ENCODE measurements around the gene RACGAP1.
A peak's percentile ranks its signal among the peaks of the same experiment; 100 is the strongest.

RACGAP1 gene

GRCh38 chr12:50025187-50026059, at the start of gene RACGAP1:
Gene RACGAP1, minus strand, starts transcription at chr12:50025494. Its CDS starts 8,779 bp downstream, at chr12:50016715.
- DNase-seq: peak in 13 of 14 donors; percentile 64 to 95 (median 89)

GRCh38 chr12:50073712-50074111, 48.4 kb upstream of the RACGAP1 start:
- no peak for DNase-seq

GRCh38 chr12:50073206-50073605, 47.9 kb upstream of the RACGAP1 start:
- no peak for DNase-seq

DNA sequence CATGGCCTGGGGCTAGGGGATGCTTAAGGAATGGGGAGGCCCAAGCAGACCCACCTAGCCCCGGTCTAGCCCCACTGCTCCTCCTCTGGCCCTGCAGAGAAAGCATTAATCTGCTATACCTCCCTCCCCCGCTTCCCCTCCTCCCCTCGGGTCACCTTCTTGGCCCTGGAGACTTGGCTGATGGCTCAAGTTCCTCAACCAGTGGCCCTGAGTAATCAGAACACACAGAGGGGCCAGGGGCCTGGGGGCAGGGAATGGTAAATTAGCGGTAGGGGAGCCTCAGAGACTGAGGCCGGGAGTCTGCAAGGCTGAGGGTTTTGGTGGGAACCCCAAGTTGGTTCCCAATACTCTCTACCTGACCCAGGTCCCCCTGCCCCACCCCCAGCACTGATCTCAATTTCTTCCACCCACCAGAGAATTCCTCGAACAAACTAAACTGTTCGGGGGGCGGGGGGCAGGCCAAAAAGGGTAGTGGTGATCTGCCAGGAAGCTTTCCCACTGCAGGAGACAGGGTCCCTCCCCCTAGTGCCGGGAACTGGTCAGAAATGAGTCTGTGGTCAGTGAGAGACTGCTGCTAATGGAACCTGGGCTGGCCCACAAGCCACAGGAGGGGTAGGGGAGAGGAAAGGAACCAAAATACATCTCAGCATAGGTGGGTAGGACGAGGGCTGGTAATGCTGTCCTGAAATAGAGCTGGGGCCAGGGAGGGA, 47.1 kb upstream of the RACGAP1 start:
- no peak for DNase-seq

DNA sequence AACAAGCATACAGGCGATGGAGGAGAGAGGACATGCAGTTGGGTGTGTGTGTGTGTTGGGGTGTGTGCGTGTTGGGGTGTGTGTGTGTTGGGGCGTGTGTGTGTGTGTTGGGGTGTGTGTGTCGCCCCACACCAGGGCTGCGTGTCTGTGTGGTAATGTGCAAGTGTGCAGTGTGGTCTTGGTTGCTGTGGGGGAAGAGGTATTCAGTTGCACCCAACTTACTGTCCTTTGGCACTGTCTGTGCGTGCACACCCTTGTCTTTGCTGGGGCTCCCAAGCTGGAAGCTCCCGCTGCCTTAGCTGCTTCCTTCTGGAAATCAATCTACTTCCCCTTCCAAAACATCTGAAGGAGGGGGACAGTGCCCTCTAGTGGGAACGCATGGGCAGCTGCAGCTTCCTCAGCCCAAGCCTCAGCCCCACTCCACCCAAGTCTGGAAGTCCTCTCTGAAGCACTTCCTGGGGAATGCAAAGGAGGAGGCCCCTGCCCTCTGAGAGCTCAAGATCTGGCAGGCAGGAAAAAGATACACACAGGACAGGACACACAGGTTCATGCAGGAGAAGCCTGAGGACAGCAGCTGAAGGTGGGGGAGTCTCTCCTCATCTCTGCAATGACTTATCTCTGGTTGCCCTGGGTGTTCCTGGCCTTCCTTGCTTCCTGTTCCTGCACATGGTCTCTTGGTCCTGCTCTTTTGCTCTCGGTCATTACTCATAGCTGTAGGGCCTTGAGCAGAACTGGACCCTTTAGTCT, 45.2 kb upstream of the RACGAP1 start:
- peak in 12 of 14 donors; percentile 33 to 79 (median 62) for DNase-seq

- DNase-seq: no peak
These were observed 44.2 kb upstream of the RACGAP1 start for GRCh38 chr12:50069539-50069938.

DNA sequence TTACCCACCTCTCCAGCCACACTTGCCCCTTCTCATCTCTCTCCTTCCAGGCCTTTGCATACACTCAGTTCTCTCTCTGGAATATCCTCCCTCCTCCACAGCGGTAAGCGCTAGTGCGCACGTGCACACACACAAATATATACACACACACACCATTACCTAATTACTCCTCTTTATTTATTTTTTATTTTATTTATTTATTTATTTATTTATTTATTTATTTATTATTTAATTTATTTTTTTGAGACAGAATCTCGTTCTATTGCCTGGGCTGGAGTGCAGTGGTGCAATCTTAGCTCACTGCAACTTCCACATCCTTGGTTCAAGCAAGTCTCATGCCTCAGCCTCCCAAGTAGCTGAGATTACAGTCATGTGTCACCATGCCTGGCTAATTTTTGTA, 43.8 kb upstream of the RACGAP1 start:
- DNase-seq: no peak

DNA sequence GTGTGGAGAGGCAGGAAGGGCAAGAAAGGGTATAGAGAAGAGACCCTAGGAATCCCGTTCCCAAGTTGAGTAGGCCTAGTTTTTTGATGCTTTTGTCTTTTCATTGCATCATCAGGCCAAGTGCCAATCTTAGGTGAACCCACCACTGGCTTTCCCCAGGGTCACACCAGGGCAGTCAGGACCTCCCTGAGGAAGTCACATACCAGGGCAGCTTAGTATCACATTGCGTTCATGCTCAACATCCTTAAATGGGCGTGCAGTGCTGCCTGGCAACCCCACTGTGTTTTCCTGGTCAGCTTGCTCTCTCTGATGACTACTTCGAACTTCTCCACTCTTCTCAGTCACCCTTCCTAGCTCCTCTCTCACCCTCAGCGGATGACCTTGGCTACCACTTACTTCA, 41.1 kb upstream of the RACGAP1 start:
- DNase-seq: no peak

GRCh38 chr12:50065726-50066310, 40.5 kb upstream of the RACGAP1 start:
- no peak for DNase-seq

DNA sequence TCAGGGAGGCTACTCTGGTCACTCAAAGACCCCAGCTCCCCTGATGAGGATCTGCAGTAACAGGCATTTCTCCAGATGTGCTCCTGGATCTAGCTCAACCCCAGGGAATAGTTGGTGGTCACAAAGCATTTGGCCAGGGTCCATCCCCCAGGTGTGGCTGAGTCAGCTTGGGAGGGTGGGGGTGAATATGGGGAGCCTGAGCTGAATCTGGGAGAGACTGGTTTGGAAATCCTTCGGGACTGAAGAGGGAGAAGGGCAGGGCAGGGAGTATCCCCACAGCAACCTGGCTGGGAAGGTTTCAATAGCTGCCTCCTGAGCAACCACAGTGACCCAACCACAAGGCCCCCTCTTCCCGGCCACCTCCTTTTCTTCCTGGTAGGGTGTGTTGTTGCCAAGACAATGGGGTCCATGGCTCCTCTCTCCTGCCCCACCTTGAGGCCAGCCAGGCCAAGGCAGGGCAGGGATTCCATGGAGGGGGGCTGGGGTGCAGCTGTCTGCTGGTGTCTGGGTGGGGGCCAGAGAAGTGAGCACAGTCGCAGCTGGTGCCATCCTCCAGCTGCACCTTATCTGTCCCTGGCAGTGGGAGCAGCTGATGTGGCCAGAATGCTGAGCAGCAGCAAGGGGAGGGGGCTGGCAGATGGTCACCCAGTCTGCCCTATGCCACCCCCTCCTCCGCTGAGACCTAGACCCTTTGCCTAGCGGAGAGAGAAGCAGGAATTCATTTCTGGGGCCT, 37.6 kb upstream of the RACGAP1 start:
- DNase-seq: peak in 2 of 14 donors; percentile 16 to 23

GRCh38 chr12:50061946-50062686, 36.8 kb upstream of the RACGAP1 start:
- DNase-seq: no peak

GRCh38 chr12:50061171-50061570, 35.9 kb upstream of the RACGAP1 start:
- no peak for DNase-seq

DNA sequence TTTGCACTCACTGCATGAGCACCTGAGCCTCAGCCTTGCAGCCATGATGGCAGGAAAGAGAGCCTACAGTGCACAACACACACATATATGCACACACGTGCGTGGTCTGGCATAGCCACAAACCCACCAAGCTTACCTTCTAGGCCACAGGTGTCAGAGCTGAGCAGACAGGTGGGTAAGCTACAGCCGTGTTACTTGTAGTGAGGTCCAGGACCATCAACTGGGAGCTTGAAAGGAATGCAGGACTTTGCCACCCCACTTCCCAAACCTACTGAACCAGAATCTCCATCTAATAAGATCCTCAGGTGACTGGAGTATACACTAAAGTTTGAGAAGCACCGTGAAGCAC, 34.8 kb upstream of the RACGAP1 start:
- DNase-seq: no peak

- DNase-seq: no peak
These were observed 34.3 kb upstream of the RACGAP1 start for GRCh38 chr12:50059440-50060119.

- peak in 1 of 14 donors; percentile 17 for DNase-seq
These were observed 33.5 kb upstream of the RACGAP1 start for GRCh38 chr12:50058743-50059312.

DNA sequence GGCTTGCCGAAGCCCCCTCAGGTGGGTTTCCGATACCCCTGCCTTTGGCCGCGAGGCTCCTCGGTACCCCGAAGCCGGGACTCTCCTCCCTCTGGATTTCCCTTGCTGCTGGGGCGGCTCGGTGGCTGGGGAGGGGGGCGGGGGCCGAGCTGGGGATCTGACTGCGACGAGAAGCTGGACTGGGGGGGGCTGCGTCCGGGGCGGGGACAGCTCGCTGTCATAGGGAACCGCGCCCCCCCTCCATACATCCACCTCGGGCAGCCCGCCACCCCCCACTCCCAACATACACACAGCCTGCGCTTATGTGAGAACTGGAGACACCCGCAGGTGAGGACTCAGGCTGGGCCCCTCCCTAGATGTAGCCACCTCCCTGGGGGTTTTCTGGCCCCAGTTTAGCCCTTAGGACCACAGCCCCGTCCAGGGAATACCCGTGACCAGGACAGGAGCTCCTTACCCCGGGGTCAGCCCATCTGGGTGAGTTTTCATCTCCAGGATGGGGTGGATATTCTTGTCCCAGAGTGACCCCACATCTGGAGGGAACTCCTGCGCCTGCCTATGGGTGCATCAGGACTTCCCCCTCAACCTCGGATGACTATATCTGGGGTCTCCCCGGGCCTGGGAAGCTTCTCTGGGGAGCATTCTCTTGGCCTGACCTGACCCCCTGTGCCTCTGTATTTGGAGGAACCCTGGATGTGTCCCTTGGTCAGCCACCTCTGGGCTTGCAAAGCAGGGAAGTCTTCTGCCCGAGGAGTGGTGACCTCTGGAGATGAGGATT, 32.8 kb upstream of the RACGAP1 start:
- peak in 2 of 14 donors; percentile 30 to 48 for DNase-seq

- DNase-seq: peak in 12 of 14 donors; percentile 32 to 84 (median 56)
These were observed 31.9 kb upstream of the RACGAP1 start, which contains the start of gene ASIC1 for GRCh38 chr12:50057000-50057841. Gene ASIC1, plus strand, starts transcription at chr12:50057596. Its CDS starts 1,171 bp downstream, at chr12:50058767.

GRCh38 chr12:50056639-50056976, 31.3 kb upstream of the RACGAP1 start:
- peak in 2 of 14 donors; percentile 40 to 65 for DNase-seq
